ENCODE measurements around the gene TSHZ2.
"Not testable (repeated sequence)": the region's sequence is repeated elsewhere in the genome, so short reads cannot be mapped to it uniquely, and the experiment has no call there.

The TSHZ2 gene

GRCh38 chr20:53530440-53530839 is 558.3 kb downstream of the TSHZ2 start:
- DNase-seq, result no peak

- not testable (repeated sequence) for DNase-seq
Observed at GRCh38 chr20:53532654-53533312, 560.6 kb downstream of the TSHZ2 start.

GRCh38 chr20:53533500-53533899 is 561.3 kb downstream of the TSHZ2 start:
- no peak for DNase-seq

GRCh38 chr20:53534037-53534436 is 561.9 kb downstream of the TSHZ2 start:
- no peak for DNase-seq

- DNase-seq, result no peak
Observed at GRCh38 chr20:53535878-53536277, 563.7 kb downstream of the TSHZ2 start.

GRCh38 chr20:53536382-53536781 is 564.2 kb downstream of the TSHZ2 start:
- DNase-seq, result not testable (repeated sequence)

GRCh38 chr20:53539516-53539915 is 567.4 kb downstream of the TSHZ2 start:
- DNase-seq, result no peak
